Measurements from ENCODE around the gene KAZN. TPM values are rescaled to one million over a fixed set of nuclear protein-coding genes. Genes with fewer than 3 reads are reported as not detected.

Gene KAZN
- polyA plus RNA-seq, 3 donors = 35.5 to 42.8 (median 41.2) TPM

DNA sequence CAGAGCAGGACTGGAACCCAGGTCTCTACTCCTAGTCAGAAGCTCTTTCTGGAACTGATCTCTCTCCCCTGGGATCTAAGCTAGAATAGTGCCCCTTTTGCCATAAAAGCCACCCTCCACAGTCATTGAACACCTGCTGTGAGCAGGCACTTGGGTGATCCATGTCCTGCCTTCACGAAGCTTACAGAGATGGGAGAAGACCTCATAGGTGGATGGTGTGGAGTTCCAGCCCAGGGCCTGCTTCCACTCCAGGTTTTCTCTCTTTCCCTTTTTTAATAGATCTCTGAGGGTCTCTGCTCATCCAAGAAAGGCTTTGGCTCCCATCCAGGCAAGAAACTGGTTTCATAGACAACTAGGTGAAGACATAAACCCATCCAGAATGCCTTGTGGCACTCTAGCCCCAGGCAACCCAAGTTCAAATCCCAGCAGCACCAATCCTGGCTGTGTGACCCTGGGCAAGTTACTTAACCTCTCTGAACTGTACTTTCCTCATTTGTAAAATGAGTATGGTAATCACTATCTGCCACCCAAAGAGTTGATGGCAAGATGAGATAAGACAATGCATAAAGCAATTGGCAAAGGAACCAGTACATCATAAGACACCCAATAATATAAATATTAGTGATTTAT lies 508.7 kb downstream of the KAZN start:
- DNase-seq = no peak

DNA sequence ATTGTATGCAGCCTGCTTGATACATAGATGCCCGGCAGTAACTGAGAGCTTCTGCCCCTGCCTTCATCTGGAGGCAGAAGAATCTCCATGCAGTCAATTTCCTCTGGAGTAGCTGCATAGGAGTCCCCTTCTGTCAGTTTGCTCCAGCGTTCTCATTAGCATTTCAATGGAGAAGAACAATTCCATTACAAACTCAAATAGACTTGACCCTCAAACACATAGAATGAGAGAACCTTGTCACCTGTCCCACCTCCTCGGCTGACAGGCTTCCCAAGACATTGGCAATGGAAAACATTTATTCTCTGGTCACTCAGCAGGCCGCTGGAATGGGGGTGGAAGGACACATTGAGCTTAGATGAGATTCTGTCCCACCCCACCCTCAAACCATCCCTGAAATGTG lies 509.4 kb downstream of the KAZN start:
- DNase-seq = no peak

DNA sequence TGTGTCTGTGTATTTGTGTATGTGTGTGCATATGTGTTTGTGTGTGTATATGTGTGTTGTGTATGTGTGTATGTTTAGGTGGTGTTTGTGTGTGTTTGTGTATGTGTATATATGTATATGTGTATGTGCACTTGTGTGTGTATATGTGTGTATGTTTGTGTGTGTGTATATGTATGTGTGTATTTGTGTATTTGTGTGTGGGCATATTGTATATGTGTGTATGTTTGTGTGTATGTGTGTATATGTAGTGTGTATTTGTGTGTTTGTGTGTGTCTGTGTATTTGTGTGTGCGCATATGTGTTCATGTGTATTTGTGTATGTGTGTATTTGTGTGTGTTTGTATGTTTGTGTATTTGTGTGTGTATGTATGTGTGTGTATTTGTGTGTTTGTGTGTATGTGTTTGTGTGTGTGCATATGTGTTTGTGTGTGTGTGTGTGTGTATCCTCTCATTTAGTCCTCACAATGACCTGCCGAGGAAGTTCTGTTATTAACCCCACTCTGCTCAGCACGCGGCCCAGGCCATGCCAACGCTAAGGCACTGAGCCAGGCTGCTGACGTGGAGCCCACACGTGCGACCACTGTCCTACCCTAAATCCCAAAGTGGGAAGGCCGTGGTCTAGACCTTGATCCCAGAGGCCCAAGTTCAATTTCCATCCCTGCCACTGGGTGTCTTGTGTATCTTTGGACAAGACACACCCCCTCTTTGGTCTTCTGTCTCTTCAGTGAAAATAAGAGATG lies 511.8 kb downstream of the KAZN start:
- no peak for DNase-seq

DNA sequence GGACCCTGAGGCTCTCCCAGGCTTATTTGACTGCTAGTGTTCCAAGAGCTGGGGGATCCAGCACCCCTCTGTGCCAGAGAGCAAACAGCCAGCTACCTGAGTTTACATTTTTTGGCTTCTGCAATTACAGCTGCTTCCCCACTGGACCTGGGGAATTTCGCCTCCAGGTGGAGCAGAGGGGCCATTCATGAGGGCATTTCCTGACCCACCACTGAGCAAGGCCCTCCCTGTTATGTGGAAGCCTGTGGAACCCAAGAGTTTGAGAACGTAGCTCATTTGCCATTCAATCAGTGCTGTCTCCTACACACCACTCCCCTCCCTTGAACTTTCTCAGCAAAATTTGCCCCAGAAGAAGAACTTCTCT lies 512.4 kb downstream of the KAZN start:
- DNase-seq = no peak

DNA sequence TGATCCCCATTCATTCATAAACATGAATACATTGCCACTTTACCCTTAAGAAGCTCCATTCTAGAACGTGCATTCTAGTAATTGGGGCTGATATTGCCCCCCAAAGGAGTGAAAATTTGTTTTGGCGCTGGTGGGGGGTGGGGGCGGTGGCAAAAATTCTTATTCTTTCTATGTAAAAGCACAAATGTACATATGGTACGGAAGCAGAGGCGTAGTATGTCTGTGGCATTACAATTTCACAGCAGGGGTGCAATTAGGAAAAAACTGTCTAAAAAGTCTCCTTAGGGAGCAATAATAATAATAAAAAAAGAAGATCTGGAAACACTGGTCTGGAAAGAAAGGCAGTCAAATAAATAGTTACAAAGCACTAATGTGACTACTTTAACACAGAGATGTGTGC lies 514.7 kb downstream of the KAZN start:
- DNase-seq = no peak

DNA sequence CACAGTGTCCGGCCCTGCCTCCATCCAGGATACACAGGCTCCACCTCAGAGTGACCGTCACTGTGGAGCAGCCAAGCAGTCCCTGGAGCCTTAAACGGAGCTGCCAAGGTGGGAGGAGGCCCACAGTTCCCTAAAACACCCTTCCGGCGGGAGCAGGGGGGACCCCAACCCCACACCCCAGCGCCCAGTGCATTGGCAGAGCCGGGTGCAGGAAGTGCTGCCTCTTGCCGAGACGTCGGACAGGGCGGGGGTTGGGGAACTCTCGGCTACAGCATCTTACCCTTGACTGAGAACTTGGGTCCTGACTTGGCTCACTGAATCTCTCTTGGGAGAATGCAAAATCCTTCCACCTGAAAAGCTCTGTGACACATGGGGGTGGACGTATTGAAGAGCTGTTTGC lies 516.4 kb downstream of the KAZN start:
- no peak for DNase-seq

DNA sequence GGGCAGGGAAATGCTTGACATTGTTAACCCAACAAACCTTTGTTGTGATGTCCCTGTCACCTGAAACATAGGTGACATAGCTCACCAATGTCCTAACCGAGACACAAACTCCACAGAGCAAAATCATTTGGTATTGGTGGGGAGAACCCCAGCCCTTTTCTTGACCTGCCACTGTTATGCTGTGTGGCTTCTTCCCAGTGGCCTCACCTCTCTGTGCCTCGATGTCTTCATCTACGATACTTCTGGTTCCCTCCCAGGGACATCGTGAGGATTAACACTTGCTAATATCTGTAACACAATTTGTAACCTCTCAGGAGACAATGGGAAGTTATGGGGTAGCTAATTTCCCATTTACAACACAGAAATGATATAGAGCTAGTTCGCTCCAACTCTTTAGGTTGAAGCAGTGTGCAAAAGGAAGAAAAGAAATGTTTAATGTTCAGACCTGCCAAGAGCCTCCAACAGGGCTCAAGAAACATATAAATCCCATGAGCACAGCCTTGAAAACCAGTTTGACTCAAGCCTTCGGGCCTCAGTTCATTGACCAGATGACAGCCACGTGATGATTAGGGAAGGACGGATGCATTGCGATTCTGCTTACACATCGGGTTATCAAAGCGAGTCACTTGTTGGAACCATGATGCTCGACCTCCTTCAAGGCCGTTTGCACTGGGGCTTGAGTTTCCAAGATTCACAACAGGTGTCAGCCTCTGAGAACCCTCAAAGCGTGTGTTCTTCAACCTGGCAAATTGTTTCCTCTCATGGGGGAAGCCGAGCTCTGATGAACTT lies 517.3 kb downstream of the KAZN start:
- DNase-seq = no peak

DNA sequence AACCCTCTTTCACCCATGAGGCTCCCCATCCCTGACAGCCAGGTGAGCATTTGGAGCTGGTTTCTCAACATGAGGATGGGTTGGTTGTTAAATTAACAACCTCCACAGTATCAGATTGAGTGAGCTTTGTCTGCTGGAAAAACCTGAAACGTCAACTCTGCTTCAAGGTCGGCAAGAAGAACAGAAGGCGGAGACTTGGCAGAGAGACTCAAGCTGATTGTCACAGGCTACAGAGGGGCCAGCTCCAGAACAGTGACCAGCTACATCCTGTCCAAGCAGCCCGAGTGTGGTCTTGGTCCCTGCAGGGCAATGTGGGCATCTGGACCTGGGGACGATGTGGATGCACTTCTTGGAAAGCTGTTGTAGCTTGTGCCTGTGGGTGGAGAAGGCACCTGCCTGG lies 518.5 kb downstream of the KAZN start:
- no peak for DNase-seq

DNA sequence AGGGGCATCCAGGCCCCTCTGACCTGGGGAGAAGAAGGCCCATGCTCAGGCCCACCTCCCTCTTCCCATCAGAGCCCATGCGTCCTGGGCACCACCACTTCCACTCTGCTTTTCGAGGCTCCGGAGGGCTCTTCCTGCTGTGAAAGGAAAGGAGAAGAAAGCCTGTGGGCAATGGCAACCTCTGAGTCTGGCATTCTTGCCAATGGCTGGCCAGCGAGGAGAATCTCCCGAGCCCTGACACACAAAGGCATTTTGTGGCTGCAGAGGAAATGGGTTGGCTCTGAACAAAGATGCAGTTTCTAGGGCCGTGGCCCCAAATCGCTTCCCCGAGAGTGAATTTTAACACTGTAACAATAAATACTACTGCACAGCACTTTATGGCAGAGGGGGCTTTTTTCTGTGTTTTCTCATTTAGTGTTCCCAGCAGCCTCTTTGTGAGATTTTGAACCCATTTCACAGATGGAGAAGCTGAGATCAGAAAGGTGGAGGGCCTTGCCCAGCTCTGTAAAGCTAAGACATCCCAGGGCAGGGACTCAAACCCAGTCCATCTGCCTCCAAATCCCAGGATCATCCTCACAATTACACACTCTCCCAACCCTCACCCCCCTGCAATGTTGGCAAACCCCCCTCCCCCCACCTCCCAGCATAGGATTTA lies 519.3 kb downstream of the KAZN start:
- DNase-seq = no peak

DNA sequence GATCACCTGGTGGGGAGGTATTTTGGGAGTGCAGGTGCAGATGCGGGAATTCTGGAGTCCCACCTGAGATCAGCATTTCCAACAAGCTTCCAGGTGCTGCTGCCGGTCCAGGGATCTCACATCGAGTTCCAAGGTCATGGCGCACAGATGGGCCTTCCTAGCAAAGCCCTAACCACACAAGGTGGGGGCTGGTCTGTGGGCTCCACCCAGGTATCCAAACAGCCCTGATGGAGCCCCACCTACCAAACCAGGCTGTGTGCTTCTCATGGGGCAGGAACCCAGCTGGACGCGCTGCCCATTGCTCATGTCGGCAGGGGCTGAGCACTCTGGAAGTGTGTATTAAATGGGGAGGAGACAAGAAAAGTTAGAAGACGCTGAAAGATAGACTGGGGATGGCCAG lies 520.1 kb downstream of the KAZN start:
- no peak for DNase-seq

DNA sequence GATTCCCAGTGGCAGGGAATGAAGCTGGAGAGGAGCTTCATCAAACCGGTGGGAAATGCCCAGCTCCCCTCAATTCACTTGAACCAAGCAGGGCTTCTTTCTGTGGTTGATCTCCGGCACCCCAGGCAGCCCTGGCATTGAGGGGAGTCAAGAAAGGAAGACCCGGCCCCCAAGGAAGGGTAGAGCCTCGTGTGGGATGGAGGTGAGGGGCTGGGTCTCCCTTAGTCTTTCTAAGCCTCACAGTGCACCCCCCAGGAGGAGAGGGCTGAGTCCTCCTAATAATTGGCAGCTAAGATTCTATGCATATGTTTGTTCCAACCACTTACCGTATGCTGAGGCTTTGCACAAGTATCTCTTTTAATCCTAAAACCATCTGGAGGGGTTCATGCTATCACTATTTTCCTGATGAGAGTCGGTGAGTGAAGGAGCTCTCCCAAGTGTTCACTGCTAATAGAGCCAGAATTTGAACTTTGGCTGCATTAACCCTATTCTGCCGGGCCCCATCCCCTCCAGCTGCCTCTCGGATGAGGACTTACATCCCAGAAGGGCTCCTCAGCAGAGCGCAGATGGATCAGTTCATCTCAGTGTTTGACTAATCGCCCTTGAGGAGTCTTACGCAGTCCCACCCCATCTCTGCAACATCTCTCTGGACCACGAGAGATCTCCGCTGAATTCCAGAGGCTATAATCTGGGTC lies 521.9 kb downstream of the KAZN start:
- no peak for DNase-seq

DNA sequence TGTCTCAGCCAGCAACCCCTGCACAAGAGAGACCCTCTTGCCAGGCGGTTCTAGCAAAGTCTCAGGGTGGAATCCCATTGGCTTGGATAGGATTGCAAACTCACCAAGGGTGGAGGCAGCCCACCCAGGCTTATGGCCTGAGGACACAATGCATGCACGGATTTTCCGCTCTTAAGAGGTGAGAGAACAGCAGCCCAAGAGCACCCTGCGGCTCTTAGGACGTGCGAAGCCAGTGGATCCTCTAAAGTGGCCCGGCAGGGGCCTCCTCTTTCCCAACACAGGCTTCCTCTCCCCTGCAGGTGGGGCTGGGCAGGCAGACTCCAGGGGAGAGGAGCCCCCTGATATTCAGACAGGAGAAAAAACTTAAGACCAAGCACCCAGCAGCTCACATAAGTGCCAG lies 523.8 kb downstream of the KAZN start:
- no peak for DNase-seq

DNA sequence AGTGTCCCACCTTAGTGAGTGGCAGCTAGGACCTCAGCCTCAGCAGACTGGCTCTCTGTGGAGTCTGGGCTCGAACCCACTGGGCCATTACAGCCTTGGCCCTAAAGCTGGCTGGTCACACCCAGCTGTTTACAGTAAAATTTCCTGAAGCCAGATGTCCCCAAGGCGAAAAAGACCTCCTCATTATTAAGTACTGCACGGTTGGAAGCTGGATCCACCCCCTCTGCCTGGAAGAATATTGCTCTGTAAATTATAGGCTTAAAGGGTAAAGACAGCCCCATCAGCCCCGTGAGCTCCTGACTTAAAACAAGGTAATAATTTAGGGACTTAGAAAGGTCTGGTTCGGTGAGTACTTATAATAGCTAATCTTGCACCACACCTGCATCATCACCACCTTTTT lies 524.8 kb downstream of the KAZN start:
- no peak for DNase-seq

DNA sequence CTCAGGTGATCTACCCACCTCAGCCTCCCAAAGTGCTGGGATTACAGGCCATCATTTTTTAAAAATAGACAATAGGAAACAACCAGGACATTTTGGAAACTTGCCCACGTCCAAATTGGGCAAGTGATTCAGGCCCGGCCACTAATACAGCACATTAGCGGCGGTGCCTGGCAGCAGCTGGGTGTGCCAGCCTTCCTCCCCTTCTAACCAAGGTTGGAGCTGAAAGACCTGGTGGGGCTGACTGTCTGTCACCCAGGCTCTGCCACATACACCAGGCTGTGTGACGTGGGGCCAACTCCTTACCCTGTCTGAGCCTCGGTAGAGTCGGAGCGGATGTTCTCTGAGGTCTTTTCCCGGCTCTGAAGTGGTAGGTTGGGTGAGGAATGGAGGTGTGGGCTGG lies 525.4 kb downstream of the KAZN start:
- DNase-seq = no peak

DNA sequence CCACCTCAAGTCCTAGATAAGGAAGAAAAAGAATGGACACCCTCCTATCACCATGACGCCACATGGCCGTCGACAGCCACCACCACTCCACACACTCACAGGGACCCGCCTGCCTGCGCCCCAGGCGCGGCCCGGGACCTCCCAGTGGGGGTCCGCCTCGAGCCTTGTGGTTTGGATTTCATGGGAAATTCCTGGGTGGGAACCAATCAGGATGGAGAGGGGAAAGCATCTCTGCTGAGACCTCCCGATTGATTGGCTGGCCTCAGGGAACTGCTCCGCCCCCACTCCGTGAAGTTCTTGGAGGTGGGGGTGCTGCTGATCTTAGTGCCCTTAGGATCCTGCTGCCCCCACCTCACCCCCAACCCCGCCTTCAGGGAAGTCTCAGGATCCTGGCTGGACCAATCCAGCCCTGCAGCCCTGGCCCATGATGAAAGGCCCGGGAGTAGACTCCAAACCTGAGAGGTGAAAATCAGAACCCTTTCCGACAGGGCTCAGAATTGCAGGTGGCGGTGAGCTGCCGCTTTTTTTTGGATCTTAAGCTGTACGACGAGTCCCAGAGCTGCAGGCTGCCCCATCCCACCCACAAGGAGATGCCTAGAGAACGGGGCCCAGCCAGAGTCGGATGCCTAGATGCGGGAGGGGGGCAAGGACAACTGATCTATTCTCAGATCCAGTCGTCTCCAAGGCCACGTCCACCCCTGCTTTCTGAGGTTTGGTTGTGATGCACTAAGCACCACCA lies 526.0 kb downstream of the KAZN start:
- DNase-seq = no peak

DNA sequence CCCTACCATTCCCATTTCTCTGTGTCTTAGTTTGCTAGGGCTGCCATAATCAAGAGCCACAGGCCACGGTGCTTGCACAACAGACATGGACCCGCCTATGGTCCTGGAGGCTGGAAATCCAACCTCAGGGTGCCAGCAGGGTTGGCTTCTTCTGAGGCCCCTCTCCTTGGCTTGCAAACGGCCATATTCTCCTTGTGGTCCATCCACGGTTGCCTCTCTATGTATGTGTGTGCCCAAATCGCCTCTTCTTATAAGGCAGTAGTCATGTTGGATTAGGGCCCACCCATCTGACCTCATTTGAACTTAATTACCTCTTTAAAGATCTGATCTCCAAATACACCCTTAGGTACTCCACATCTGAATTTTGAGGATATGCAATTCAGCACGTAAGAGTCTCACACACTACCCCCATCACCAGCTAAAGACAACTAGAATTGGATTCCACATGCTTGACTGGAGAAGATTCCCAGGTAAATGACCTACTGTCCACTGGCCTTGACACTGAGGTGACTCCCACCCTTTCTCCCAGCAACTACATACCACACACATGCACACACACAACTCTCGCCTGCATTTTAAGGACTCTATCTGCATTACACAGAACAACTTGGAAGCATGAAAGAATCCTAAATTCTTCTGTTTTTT lies 526.7 kb downstream of the KAZN start:
- DNase-seq = no peak

DNA sequence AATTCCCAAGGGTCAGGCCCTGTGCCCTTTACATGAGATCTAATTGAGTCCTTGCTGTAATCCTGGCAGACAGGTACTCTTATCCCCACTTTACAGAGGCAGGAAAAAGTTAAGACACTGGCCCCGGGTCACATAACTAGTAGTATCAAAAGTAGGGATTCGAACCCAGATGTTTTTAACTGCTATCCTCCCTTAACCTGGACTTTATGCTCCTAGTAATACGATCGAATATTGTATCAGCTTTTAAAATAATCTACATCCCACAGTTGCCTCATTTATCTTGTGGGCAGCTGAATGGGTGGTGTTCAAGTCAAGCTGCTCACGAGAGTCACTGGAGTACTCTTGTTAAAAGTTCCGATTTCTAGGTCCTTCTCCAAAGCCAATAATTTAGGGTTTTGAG lies 529.6 kb downstream of the KAZN start:
- no peak for DNase-seq

DNA sequence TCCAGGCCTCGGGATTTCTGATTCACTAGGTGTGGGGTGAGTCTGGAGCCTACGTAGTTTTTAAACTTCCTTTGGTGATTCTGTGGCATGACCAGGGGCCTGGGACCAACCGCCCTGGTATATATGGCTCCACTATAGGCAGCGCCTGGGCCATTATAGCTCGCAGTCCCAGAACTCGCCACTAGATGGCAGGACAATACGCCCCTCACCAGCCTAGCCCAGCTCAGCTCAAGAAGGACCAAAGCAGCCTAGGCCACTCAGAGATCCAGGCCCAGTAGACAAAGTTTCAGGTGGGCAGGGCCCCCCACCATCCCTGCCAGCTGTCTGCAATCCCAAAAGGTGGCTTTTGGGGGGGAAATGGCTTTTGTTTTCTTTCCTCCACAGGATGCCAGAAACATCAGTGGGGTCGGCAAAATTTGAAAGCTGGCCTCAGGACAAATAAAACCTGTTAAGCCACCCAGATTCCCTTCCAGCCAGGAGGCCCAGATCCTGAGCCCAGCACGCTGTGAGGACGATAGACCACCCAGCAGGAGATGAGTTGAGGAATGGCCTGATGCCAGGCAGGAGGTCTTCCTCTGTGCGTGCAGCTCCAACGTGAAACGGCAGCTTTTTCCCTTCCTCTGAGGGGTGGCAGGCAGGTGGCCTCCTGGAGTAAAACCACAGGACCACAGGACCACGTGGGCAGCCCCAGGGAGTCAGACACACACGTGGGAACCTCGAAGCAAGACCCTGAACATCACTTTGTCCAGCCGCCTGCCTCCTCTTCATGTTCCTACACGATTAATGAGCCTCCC lies 530.2 kb downstream of the KAZN start:
- peak; percentile 71 for DNase-seq

DNA sequence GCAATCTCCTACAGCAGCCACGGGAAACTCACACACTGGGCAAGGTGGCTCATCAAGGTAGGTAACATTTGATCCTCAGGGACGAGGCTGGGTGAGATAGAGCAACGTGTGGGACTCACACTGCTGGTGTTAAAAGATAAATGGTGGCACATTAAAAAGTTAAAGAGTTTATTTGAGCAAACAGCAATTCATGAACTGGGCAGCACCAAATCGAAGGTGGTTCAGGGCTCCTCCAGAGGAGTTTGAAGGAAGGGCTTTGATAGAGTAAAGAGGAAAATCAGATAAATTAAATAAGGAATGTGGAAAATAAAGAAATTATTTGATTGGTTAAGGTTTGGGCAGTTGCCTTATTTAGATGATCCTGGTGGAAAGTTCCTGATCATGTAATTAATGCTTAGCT lies 531.5 kb downstream of the KAZN start:
- DNase-seq = no peak

DNA sequence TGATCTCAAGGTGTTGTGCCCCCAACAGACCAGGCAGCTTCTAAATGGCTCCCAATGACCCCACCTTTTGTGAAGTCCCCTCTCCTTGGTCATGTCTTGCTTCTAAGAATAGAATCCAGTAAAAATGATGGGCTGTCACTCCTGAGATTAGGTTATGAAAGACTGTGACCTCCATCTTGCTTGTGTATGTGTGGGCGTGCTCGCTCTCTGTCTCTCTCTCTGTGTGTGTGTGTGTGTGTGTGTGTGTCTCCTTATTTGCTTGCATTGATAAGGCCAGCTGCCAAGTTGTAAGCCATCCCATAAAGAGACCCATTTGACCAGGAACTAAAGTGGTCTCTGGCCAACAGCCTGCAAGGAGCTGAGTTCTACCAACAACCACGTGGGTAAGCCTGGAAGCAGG lies 532.1 kb downstream of the KAZN start:
- no peak for DNase-seq

Data from renal pelvis (tissue), 4 donors.